GM11168 (cell line): ENCODE data around the gene CCL26.

ENCODE experiments used
- in situ Hi-C: fragments of 300-500 bp; cut with MboI; formaldehyde crosslinking; loops from one replicate; pipeline ENCODE4 v1.12.0; 2022; ENCODE audit warnings: low sequenced_read_pairs; ENCODE audit not compliant: unreplicated experiment

Gene CCL26

GRCh38 chr7:75795831-75796285 is 23.8 kb upstream of the CCL26 start:
- in situ Hi-C loops: loop anchor here (25.0 kb wide), 1 partner anchor 841 kb away; the partner anchor contains the start of gene POMZP3

- in situ Hi-C loops: loop anchor here (25.0 kb wide), 1 partner anchor 844 kb away; the partner anchor contains the start of gene POMZP3
Measured at GRCh38 chr7:75793676-75794075, 21.7 kb upstream of the CCL26 start.

- in situ Hi-C loops: loop anchor here (25.0 kb wide), 1 partner anchor 845 kb away; the partner anchor contains the start of gene POMZP3
Measured at GRCh38 chr7:75792567-75792966, 20.6 kb upstream of the CCL26 start.

- in situ Hi-C loops: loop anchor here (25.0 kb wide), 1 partner anchor 848 kb away; the partner anchor contains the start of gene POMZP3
Measured at GRCh38 chr7:75789361-75789924, 17.4 kb upstream of the CCL26 start.

GRCh38 chr7:75788154-75788847 is 16.3 kb upstream of the CCL26 start:
- in situ Hi-C loops: loop anchor here (25.0 kb wide), 1 partner anchor 849 kb away; the partner anchor contains the start of gene POMZP3

GRCh38 chr7:75783058-75783457 is 11.0 kb upstream of the CCL26 start:
- in situ Hi-C loops: loop anchor here (25.0 kb wide), 1 partner anchor 854 kb away; the partner anchor contains the start of gene POMZP3

GRCh38 chr7:75780647-75781273 is 8.7 kb upstream of the CCL26 start:
- in situ Hi-C loops: loop anchor here (25.0 kb wide), 1 partner anchor 857 kb away; the partner anchor contains the start of gene POMZP3

GRCh38 chr7:75779516-75779915 is 7.5 kb upstream of the CCL26 start:
- in situ Hi-C loops: loop anchor here (25.0 kb wide), 1 partner anchor 858 kb away; the partner anchor contains the start of gene POMZP3

GRCh38 chr7:75779035-75779434 is 7.0 kb upstream of the CCL26 start:
- in situ Hi-C loops: loop anchor here (25.0 kb wide), 1 partner anchor 858 kb away; the partner anchor contains the start of gene POMZP3

GRCh38 chr7:75776295-75776971 is 4.4 kb upstream of the CCL26 start:
- in situ Hi-C loops: loop anchor here (25.0 kb wide), 1 partner anchor 861 kb away; the partner anchor contains the start of gene POMZP3

- in situ Hi-C loops: loop anchor here (25.0 kb wide), 1 partner anchor 312 kb away; no protein-coding TSS in a partner anchor
Measured at GRCh38 chr7:75773958-75774357, 1.9 kb upstream of the CCL26 start.

GRCh38 chr7:75771224-75771623 is 787 bp downstream of the CCL26 start:
- in situ Hi-C loops: loop anchor here (25.0 kb wide), 1 partner anchor 309 kb away; no protein-coding TSS in a partner anchor

GRCh38 chr7:75762350-75762917 is 9.6 kb downstream of the CCL26 start:
- in situ Hi-C loops: loop anchor here (25.0 kb wide), 1 partner anchor 300 kb away; no protein-coding TSS in a partner anchor

GRCh38 chr7:75761801-75762200 is 10.2 kb downstream of the CCL26 start:
- in situ Hi-C loops: loop anchor here (25.0 kb wide), 1 partner anchor 300 kb away; no protein-coding TSS in a partner anchor

- in situ Hi-C loops: loop anchor here (25.0 kb wide), 1 partner anchor 296 kb away; no protein-coding TSS in a partner anchor
Measured at GRCh38 chr7:75758491-75758890, 13.5 kb downstream of the CCL26 start.

- in situ Hi-C loops: loop anchor here (25.0 kb wide), 1 partner anchor 296 kb away; no protein-coding TSS in a partner anchor
Measured at GRCh38 chr7:75757860-75758259, 14.2 kb downstream of the CCL26 start.

- in situ Hi-C loops: loop anchor here (25.0 kb wide), 1 partner anchor 295 kb away; no protein-coding TSS in a partner anchor
Measured at GRCh38 chr7:75756991-75757676, 14.9 kb downstream of the CCL26 start.

- in situ Hi-C loops: loop anchor here (25.0 kb wide), 1 partner anchor 294 kb away; no protein-coding TSS in a partner anchor
Measured at GRCh38 chr7:75756206-75756990, 15.6 kb downstream of the CCL26 start.
